ENCODE measurements around the gene KANK2. TPM values are rescaled to one million over a fixed set of nuclear protein-coding genes. Genes with fewer than 3 reads are reported as not detected.

The KANK2 gene
- total RNA-seq, 1 experiment from 2014 or later, result 17.6 TPM

GRCh38 chr19:11243798-11244169 is 46.4 kb upstream of the KANK2 start:
- Mint-ChIP-seq H3K27me3 (ENCODE audit: insufficient read depth, unreplicated experiment) (no peaks in the 10 kb centered on the region), H3K27ac (ENCODE audit: unreplicated experiment) (no peak overlapping the region), H3K9me3 (ENCODE audit: unreplicated experiment) (no peaks in the 10 kb centered on the region), H3K4me1 (ENCODE audit: low read depth, unreplicated experiment) (no peaks in the 10 kb centered on the region), H3K36me3 (ENCODE audit: insufficient read depth, unreplicated experiment) (peaks cover 59% of the 10 kb centered on the region), H3K4me3 (ENCODE audit: unreplicated experiment) (no peak overlapping the region)
- H3K36me3 ChIP-seq (ENCODE audit: control insufficient read depth, insufficient read depth, low read length), result peaks cover 2% of the 10 kb centered on the region
- H3K4me1 ChIP-seq, result no peaks in the 10 kb centered on the region
- no peaks in the 10 kb centered on the region for H3K27me3 ChIP-seq (replicated peaks; ENCODE audit: control insufficient read depth, insufficient read depth, low read length)
- H3K4me3 ChIP-seq (ENCODE audit: low read depth, low read length), result no peak overlapping the region
- POLR2A ChIA-PET, result interaction anchor here (0.7 kb wide), 1 partner anchor 41 kb away, joined by 9 read pairs; no protein-coding TSS in a partner anchor
- BruUV-seq (replicated peaks), result no TSS peak
- CTCF ChIA-PET, result interaction anchor here (0.6 to 0.7 kb wide), 3 partner anchors 12 to 21 kb away, joined by 3 to 9 read pairs (median 3); no protein-coding TSS in a partner anchor
- no peak for DNase-seq
- H3K9me3 ChIP-seq, result no peaks in the 10 kb centered on the region
- intact Hi-C loops (cut with micrococcal nuclease; ENCODE audit: unreplicated experiment), result no loop called here
- TF ChIP-seq CTCF (IDR thresholded peaks at IDR 0.05; ENCODE audit: insufficient read depth in 1 of 2, low read depth in 1 of 2, low read length in 1 of 2, severe bottlenecking in 1 of 2, unreplicated experiment in 1 of 2), result no peak

GRCh38 chr19:11242864-11243797 is 45.8 kb upstream of the KANK2 start:
- intact Hi-C loops (cut with micrococcal nuclease; ENCODE audit: unreplicated experiment), result no loop called here
- no peaks in the 10 kb centered on the region for H3K27me3 ChIP-seq (replicated peaks; ENCODE audit: control insufficient read depth, insufficient read depth, low read length)
- no peak overlapping the region for H3K4me3 ChIP-seq (ENCODE audit: low read depth, low read length)
- no peaks in the 10 kb centered on the region for H3K4me1 ChIP-seq
- peaks cover 56% of the 10 kb centered on the region for H3K36me3 Mint-ChIP-seq (ENCODE audit: insufficient read depth, unreplicated experiment)
- peak; percentile 80 to 88 for DNase-seq
- BruUV-seq (replicated peaks), result no TSS peak
- no peak overlapping the region for H3K4me3 Mint-ChIP-seq (ENCODE audit: unreplicated experiment)
- H3K9me3 Mint-ChIP-seq (ENCODE audit: unreplicated experiment), result no peaks in the 10 kb centered on the region
- peaks cover 4% of the 10 kb centered on the region for H3K36me3 ChIP-seq (ENCODE audit: control insufficient read depth, insufficient read depth, low read length)
- peak; percentile 57 to 62 for TF ChIP-seq CTCF (IDR thresholded peaks at IDR 0.05; ENCODE audit: insufficient read depth in 1 of 2, low read depth in 1 of 2, low read length in 1 of 2, severe bottlenecking in 1 of 2, unreplicated experiment in 1 of 2)
- no peaks in the 10 kb centered on the region for H3K27me3 Mint-ChIP-seq (ENCODE audit: insufficient read depth, unreplicated experiment)
- ChIA-PET POLR2A (interaction anchor here (0.7 kb wide), 1 partner anchor 41 kb away, joined by 9 read pairs; no protein-coding TSS in a partner anchor), CTCF (interaction anchor here (0.6 to 0.7 kb wide), 4 partner anchors 13 to 302 kb away, joined by 3 to 9 read pairs (median 3); no protein-coding TSS in a partner anchor)
- no peak overlapping the region for H3K27ac Mint-ChIP-seq (ENCODE audit: unreplicated experiment)
- no peaks in the 10 kb centered on the region for H3K4me1 Mint-ChIP-seq (ENCODE audit: low read depth, unreplicated experiment)
- H3K9me3 ChIP-seq, result no peaks in the 10 kb centered on the region

DNA sequence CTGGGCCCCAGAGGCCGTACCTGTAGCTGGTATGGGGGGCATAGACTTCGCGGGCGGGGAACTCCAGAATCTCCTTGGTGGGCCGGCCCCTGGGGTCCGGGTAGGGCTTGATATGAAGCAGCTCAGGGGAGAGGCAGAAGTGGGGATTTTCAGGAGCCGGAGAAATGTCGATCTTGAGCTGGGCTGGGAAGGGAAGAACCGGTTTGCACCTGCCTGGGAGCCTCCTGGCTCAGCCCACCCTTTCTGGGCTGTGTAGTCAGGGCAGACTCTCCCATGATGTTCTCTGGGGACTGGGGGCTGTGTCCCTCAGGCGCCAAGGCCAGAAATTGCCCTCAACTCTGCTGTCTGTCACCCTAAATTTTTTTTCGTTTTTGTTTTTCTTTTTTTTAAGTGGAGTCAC is 44.7 kb upstream of the KANK2 start:
- ChIA-PET POLR2A (no interaction called here), CTCF (no interaction called here)
- no peaks in the 10 kb centered on the region for H3K9me3 ChIP-seq
- no peaks in the 10 kb centered on the region for H3K9me3 Mint-ChIP-seq (ENCODE audit: unreplicated experiment)
- DNase-seq, result no peak
- no peak for TF ChIP-seq CTCF (IDR thresholded peaks at IDR 0.05; ENCODE audit: insufficient read depth in 1 of 2, low read depth in 1 of 2, low read length in 1 of 2, severe bottlenecking in 1 of 2, unreplicated experiment in 1 of 2)
- H3K36me3 Mint-ChIP-seq (ENCODE audit: insufficient read depth, unreplicated experiment), result peaks cover 50% of the 10 kb centered on the region
- H3K27ac Mint-ChIP-seq (ENCODE audit: unreplicated experiment), result no peak overlapping the region
- H3K27me3 ChIP-seq (replicated peaks; ENCODE audit: control insufficient read depth, insufficient read depth, low read length), result no peaks in the 10 kb centered on the region
- H3K4me1 ChIP-seq, result no peaks in the 10 kb centered on the region
- BruUV-seq (replicated peaks), result no TSS peak
- no peak overlapping the region for H3K4me3 Mint-ChIP-seq (ENCODE audit: unreplicated experiment)
- no peaks in the 10 kb centered on the region for H3K27me3 Mint-ChIP-seq (ENCODE audit: insufficient read depth, unreplicated experiment)
- H3K4me1 Mint-ChIP-seq (ENCODE audit: low read depth, unreplicated experiment), result no peaks in the 10 kb centered on the region
- no peak overlapping the region for H3K4me3 ChIP-seq (ENCODE audit: low read depth, low read length)
- intact Hi-C loops (cut with micrococcal nuclease; ENCODE audit: unreplicated experiment), result no loop called here
- H3K36me3 ChIP-seq (ENCODE audit: control insufficient read depth, insufficient read depth, low read length), result peaks cover 4% of the 10 kb centered on the region
